Peyer's patch (tissue), 4 donors: ENCODE data around the gene SYNE1.

ENCODE experiments used
- POLR2A ChIP-seq, 2 donors: fragments of 450-650 bp; IDR thresholded peaks; one replicate each; pipeline ENCODE4 v1.5.1; 2017; ENCODE audit warnings: antibody characterized with exemption in 2 of 2, mild to moderate bottlenecking in 2 of 2, moderate library complexity in 2 of 2
- TF ChIP-seq, protein P1 (sequence below), 6 experiments: fragments of 450-650 bp in 4 of 6; fragments of 200-600 bp in 2 of 6; sonication (generic) in 1 of 6; IDR thresholded peaks; one replicate each; pipeline ENCODE4 v1.5.1; 2017 to 2019; ENCODE audit warnings: antibody characterized with exemption in 6 of 6, mild to moderate bottlenecking in 3 of 6, moderate library complexity in 1 of 6

DNA sequence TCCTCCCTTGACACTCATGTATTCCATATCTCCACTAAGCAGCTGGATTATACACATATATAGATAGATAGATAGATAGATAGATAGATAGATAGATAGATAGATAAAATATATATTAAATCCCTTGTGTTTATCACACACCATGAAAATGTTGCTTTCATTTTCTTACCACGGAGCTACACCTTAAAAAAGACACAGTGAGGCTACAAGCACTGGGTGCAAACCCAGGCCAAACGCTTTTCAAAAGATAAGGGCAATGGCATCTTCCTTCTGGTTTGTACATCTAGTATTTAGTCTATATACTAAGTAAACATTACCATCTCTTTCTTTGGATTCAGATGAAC lies 452.6 kb downstream of the SYNE1 start:
- TF ChIP-seq POLR2A (IDR thresholded peaks at IDR 0.05): no peak
- TF ChIP-seq, protein P1, sequence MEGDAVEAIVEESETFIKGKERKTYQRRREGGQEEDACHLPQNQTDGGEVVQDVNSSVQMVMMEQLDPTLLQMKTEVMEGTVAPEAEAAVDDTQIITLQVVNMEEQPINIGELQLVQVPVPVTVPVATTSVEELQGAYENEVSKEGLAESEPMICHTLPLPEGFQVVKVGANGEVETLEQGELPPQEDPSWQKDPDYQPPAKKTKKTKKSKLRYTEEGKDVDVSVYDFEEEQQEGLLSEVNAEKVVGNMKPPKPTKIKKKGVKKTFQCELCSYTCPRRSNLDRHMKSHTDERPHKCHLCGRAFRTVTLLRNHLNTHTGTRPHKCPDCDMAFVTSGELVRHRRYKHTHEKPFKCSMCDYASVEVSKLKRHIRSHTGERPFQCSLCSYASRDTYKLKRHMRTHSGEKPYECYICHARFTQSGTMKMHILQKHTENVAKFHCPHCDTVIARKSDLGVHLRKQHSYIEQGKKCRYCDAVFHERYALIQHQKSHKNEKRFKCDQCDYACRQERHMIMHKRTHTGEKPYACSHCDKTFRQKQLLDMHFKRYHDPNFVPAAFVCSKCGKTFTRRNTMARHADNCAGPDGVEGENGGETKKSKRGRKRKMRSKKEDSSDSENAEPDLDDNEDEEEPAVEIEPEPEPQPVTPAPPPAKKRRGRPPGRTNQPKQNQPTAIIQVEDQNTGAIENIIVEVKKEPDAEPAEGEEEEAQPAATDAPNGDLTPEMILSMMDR (IDR thresholded peaks at IDR 0.05): no peak
